ENCODE results near the gene SAMD4B.

The SAMD4B gene

GRCh38 chr19:39359026-39359425, 16.8 kb downstream of the SAMD4B start:
- TF ChIP-seq CTCF (IDR thresholded peaks at IDR 0.05): no peak
- Histone ChIP-seq H3K4me1 (ENCODE audit: control insufficient read depth in 1 of 2, insufficient read depth in 1 of 2, low read depth in 1 of 2, low read length in 1 of 2) (no peaks in the 10 kb centered on the region), H3K4me3 (ENCODE audit: low read depth in 1 of 2, low read length in 1 of 2) (no peak overlapping the region), H3K36me3 (peaks cover 100% of the 10 kb centered on the region), H3K9me3 (no peaks in the 10 kb centered on the region), H3K27me3 (no peaks in the 10 kb centered on the region), H3K27ac (no peak overlapping the region)

GRCh38 chr19:39360599-39360998, 18.4 kb downstream of the SAMD4B start:
- no peaks in the 10 kb centered on the region for H3K4me1 ChIP-seq (ENCODE audit: control insufficient read depth in 1 of 2, insufficient read depth in 1 of 2, low read depth in 1 of 2, low read length in 1 of 2)
- H3K36me3 ChIP-seq: peaks cover 94% of the 10 kb centered on the region
- no peak overlapping the region for H3K4me3 ChIP-seq (ENCODE audit: low read depth in 1 of 2, low read length in 1 of 2)
- H3K9me3 ChIP-seq: no peaks in the 10 kb centered on the region
- H3K27ac ChIP-seq: no peak overlapping the region
- TF ChIP-seq CTCF (IDR thresholded peaks at IDR 0.05): no peak
- H3K27me3 ChIP-seq: no peaks in the 10 kb centered on the region

- H3K27me3 ChIP-seq: no peaks in the 10 kb centered on the region
- peaks cover 85% of the 10 kb centered on the region for H3K36me3 ChIP-seq
- H3K9me3 ChIP-seq: no peaks in the 10 kb centered on the region
- H3K4me3 ChIP-seq (ENCODE audit: low read depth in 1 of 2, low read length in 1 of 2): no peak overlapping the region
- H3K27ac ChIP-seq: no peak overlapping the region
- TF ChIP-seq CTCF (IDR thresholded peaks at IDR 0.05): no peak
- no peaks in the 10 kb centered on the region for H3K4me1 ChIP-seq (ENCODE audit: control insufficient read depth in 1 of 2, insufficient read depth in 1 of 2, low read depth in 1 of 2, low read length in 1 of 2)
Observed at GRCh38 chr19:39362682-39363657, 20.7 kb downstream of the SAMD4B start.

- no peaks in the 10 kb centered on the region for H3K27me3 ChIP-seq
- H3K4me1 ChIP-seq (ENCODE audit: control insufficient read depth in 1 of 2, insufficient read depth in 1 of 2, low read depth in 1 of 2, low read length in 1 of 2): no peaks in the 10 kb centered on the region
- H3K9me3 ChIP-seq: no peaks in the 10 kb centered on the region
- H3K36me3 ChIP-seq: peaks cover 85% of the 10 kb centered on the region
- no peak overlapping the region for H3K27ac ChIP-seq
- TF ChIP-seq CTCF (IDR thresholded peaks at IDR 0.05): no peak
- H3K4me3 ChIP-seq (ENCODE audit: low read depth in 1 of 2, low read length in 1 of 2): no peak overlapping the region
Observed at GRCh38 chr19:39363901-39364457, 21.8 kb downstream of the SAMD4B start.

- H3K36me3 ChIP-seq: peaks cover 85% of the 10 kb centered on the region
- no peaks in the 10 kb centered on the region for H3K9me3 ChIP-seq
- H3K4me3 ChIP-seq (ENCODE audit: low read depth in 1 of 2, low read length in 1 of 2): no peak overlapping the region
- no peaks in the 10 kb centered on the region for H3K4me1 ChIP-seq (ENCODE audit: control insufficient read depth in 1 of 2, insufficient read depth in 1 of 2, low read depth in 1 of 2, low read length in 1 of 2)
- H3K27me3 ChIP-seq: no peaks in the 10 kb centered on the region
- TF ChIP-seq CTCF (IDR thresholded peaks at IDR 0.05): no peak
- H3K27ac ChIP-seq: no peak overlapping the region
Observed at GRCh38 chr19:39365531-39365930, 23.3 kb downstream of the SAMD4B start.
